Smooth muscle cell (in vitro differentiated cells): Measurements from ENCODE around the gene POC1A. TPM values are rescaled to one million over a fixed set of nuclear protein-coding genes. Genes with fewer than 3 reads are reported as not detected.

Source experiments
- DNase-seq: peaks from one replicate; lab custom pipeline; 2025; ENCODE audit not compliant: unreplicated experiment; lab: John Stamatoyannopoulos, UW
- H2AFZ ChIP-seq: fragments of 200-600 bp; sonication (generic); 2 replicates; pipeline ENCODE4 v1.6.0; 2016; ENCODE audit warnings: antibody characterized with exemption, low read depth, mild to moderate bottlenecking
- H3F3A ChIP-seq: fragments of 200-600 bp; sonication (generic); 2 replicates; pipeline ENCODE4 v1.6.0; 2017; ENCODE audit warnings: antibody characterized with exemption, low read depth
- H3K27ac ChIP-seq: fragments of 200-600 bp; sonication (generic); 2 replicates; pipeline ENCODE4 v1.5.1; 2016; ENCODE audit warnings: low read depth, mild to moderate bottlenecking
- H3K27me3 ChIP-seq: fragments of 200-600 bp; sonication (generic); 2 replicates; pipeline ENCODE4 v1.6.1; 2016; ENCODE audit warnings: low read depth, mild to moderate bottlenecking
- H3K36me3 ChIP-seq: fragments of 200-600 bp; sonication (generic); 2 replicates; pipeline ENCODE4 v1.5.1; 2016; ENCODE audit warnings: low read depth
- H3K4me1 ChIP-seq: fragments of 200-600 bp; sonication (generic); 2 replicates; pipeline ENCODE4 v1.5.1; 2016; ENCODE audit warnings: low read depth
- H3K4me2 ChIP-seq: fragments of 200-600 bp; sonication (generic); 2 replicates; pipeline ENCODE4 v1.6.0; 2016; ENCODE audit warnings: mild to moderate bottlenecking
- H3K4me3 ChIP-seq: fragments of 200-600 bp; sonication (generic); 2 replicates; pipeline ENCODE4 v1.5.1; 2016; ENCODE audit warnings: mild to moderate bottlenecking
- H3K79me2 ChIP-seq: fragments of 200-600 bp; sonication (generic); 2 replicates; pipeline ENCODE4 v1.6.0; 2016; ENCODE audit warnings: low read depth, mild to moderate bottlenecking
- H3K9ac ChIP-seq: fragments of 200-600 bp; sonication (generic); 2 replicates; pipeline ENCODE4 v1.6.0; 2016; ENCODE audit warnings: low read depth
- H3K9me3 ChIP-seq: fragments of 200-600 bp; sonication (generic); replicated peaks from 2 replicates; pipeline ENCODE4 v1.5.1; 2016; ENCODE audit warnings: low read depth
- H4K20me1 ChIP-seq: fragments of 200-600 bp; sonication (generic); 2 replicates; pipeline ENCODE4 v1.6.0; 2016; ENCODE audit warnings: low read depth
- CTCF ChIP-seq: fragments of 200-600 bp; sonication (generic); IDR thresholded peaks from 2 replicates; pipeline ENCODE4 v1.5.1; 2017; ENCODE audit warnings: borderline replicate concordance, mild to moderate bottlenecking, antibody characterized with exemption; ENCODE audit not compliant: insufficient read depth, poor library complexity, severe bottlenecking
- WGBS: methylation state at CpG from one replicate; pipeline ENCODE4 v1.1.7; 2016; ENCODE audit warnings: low lambda C conversion rate; 5-methylcytosine and 5-hydroxymethylcytosine counted together
- polyA plus RNA-seq: library from polyadenylated mRNA; unstranded; fragments of >200 nt; fragmentation: Nextera tagmentation; extraction: Ambion mirVana; gene quantifications from 2 replicates; pipeline ENCODE4 v1.2.1, GENCODE V29; 2016
- total RNA-seq: library from RNA; depleted of rRNA; stranded (reverse); fragments of >200 nt; gene quantifications from 2 replicates; pipeline ENCODE4 v1.2.3, GENCODE V29; 2014

Gene POC1A
- total and polyA plus RNA-seq, 2 experiments from 2014 or later, result 1.8 to 7.9 TPM

- no peaks in the 10 kb centered on the region for H3K36me3 ChIP-seq
- H3F3A ChIP-seq, result peaks cover 3% of the 10 kb centered on the region
- no peak overlapping the region for H3K27ac ChIP-seq
- no peak for DNase-seq
- H2AFZ ChIP-seq, result no peak overlapping the region
- no peak overlapping the region for H3K9ac ChIP-seq
- H3K4me2 ChIP-seq, result no peak overlapping the region
- no peaks in the 10 kb centered on the region for H4K20me1 ChIP-seq
- no peak for TF ChIP-seq CTCF
- 89% methylated on average over 14 of the region's 14 CpGs for WGBS
- H3K4me1 ChIP-seq, result no peaks in the 10 kb centered on the region
- no peaks in the 10 kb centered on the region for H3K9me3 ChIP-seq
- no peaks in the 10 kb centered on the region for H3K27me3 ChIP-seq
- H3K79me2 ChIP-seq, result no peaks in the 10 kb centered on the region
- H3K4me3 ChIP-seq, result no peak overlapping the region
Observed at GRCh38 chr3:52175416-52176179, 21.4 kb upstream of the POC1A start.

- Histone ChIP-seq H3K36me3 (no peaks in the 10 kb centered on the region), H3K9ac (no peak overlapping the region)
- no peak for TF ChIP-seq CTCF
Observed at GRCh38 chr3:52174896-52175295, 20.7 kb upstream of the POC1A start.

GRCh38 chr3:52173101-52173500, 18.9 kb upstream of the POC1A start:
- WGBS, result 86% methylated on average over 1 of the region's 1 CpG
- H3F3A ChIP-seq, result peaks cover 3% of the 10 kb centered on the region
- no peak for DNase-seq
- no peaks in the 10 kb centered on the region for H3K4me1 ChIP-seq
- no peak overlapping the region for H3K27ac ChIP-seq
- H3K9ac ChIP-seq, result no peak overlapping the region
- no peaks in the 10 kb centered on the region for H3K9me3 ChIP-seq
- no peak for TF ChIP-seq CTCF
- no peaks in the 10 kb centered on the region for H4K20me1 ChIP-seq
- no peaks in the 10 kb centered on the region for H3K79me2 ChIP-seq
- no peak overlapping the region for H3K4me2 ChIP-seq
- no peaks in the 10 kb centered on the region for H3K36me3 ChIP-seq
- no peak overlapping the region for H2AFZ ChIP-seq
- H3K27me3 ChIP-seq, result no peaks in the 10 kb centered on the region
- H3K4me3 ChIP-seq, result no peak overlapping the region

More at GRCh38 chr3:52174896-52175295, 20.7 kb upstream of the POC1A start:
- Histone ChIP-seq H3K79me2 (no peaks in the 10 kb centered on the region), H2AFZ (no peak overlapping the region), H3K4me1 (no peaks in the 10 kb centered on the region), H3K27me3 (no peaks in the 10 kb centered on the region), H3K9me3 (no peaks in the 10 kb centered on the region), H4K20me1 (no peaks in the 10 kb centered on the region), H3K4me3 (no peak overlapping the region), H3F3A (peaks cover 3% of the 10 kb centered on the region), H3K27ac (no peak overlapping the region), H3K4me2 (no peak overlapping the region)
- WGBS, result 93% methylated on average over 8 of the region's 9 CpGs
- no peak for DNase-seq

GRCh38 chr3:52172262-52172757, 18.1 kb upstream of the POC1A start:
- Histone ChIP-seq H2AFZ (no peak overlapping the region), H3K4me2 (no peak overlapping the region), H3K9me3 (no peaks in the 10 kb centered on the region), H3K4me3 (no peak overlapping the region), H3K4me1 (no peaks in the 10 kb centered on the region), H3K27ac (no peak overlapping the region), H3K79me2 (no peaks in the 10 kb centered on the region), H3K36me3 (no peaks in the 10 kb centered on the region), H3F3A (peaks cover 3% of the 10 kb centered on the region), H3K9ac (no peak overlapping the region), H3K27me3 (no peaks in the 10 kb centered on the region), H4K20me1 (no peaks in the 10 kb centered on the region)
- no peak for DNase-seq
- WGBS, result 88% methylated on average over 5 of the region's 5 CpGs
- no peak for TF ChIP-seq CTCF
